ENCODE data around the gene CCDC159. TPM values are rescaled to one million over a fixed set of nuclear protein-coding genes. Genes with fewer than 3 reads are reported as not detected.

The CCDC159 gene
- polyA plus RNA-seq, 1 of the 3 experiments (the other 2 are of a cell fraction) = 25.2 TPM

GRCh38 chr19:11383706-11384048, 37.4 kb downstream of the CCDC159 start:
- CTCF ChIA-PET = interaction anchor here (0.6 to 6.4 kb wide), 27 partner anchors 9 to 145 kb away, joined by 3 to 85 read pairs (median 5); partner anchors contain the start of genes ECSIT, ELAVL3, ODAD3 and PRKCSH

More at GRCh38 chr19:11383706-11384048, 37.4 kb downstream of the CCDC159 start:
- Histone ChIP-seq H3K36me3 (replicated peaks in 1 of 2; ENCODE audit: control insufficient read depth in 1 of 2, insufficient read depth in 2 of 2, low read length in 1 of 2) (no peaks in the 10 kb centered on the region), H3K9me2 (no peaks in the 10 kb centered on the region), H3K4me3 (ENCODE audit: low read depth in 2 of 2, low read length in 1 of 2) (peak overlapping the region; percentile 51 to 54), H3K4me2 (peak overlapping the region; percentile 76), H3K9me3 (no peaks in the 10 kb centered on the region), H3F3A (replicated peaks; ENCODE audit: insufficient read depth) (peaks cover 16% of the 10 kb centered on the region), H3K9ac (no peak overlapping the region; the same call in 1 of the 2 replicates), H4K20me1 (ENCODE audit: insufficient read depth) (no peaks in the 10 kb centered on the region), H3K4me1 (ENCODE audit: control insufficient read depth in 1 of 2, insufficient read depth in 2 of 2, low read depth in 1 of 2, low read length in 1 of 2) (peaks cover 0 to 14% of the 10 kb centered on the region in 2 experiments; a peak in 1 of 4 replicates), H3K79me2 (ENCODE audit: insufficient read depth) (peaks cover 12% of the 10 kb centered on the region; the same call in 1 of the 2 replicates), H3K27ac (ENCODE audit: low read depth in 2 of 2, low read length in 1 of 2) (peak overlapping the region in 1 of 2 experiments; percentile 84; a peak in 2 of 4 replicates), H2AFZ (ENCODE audit: low read depth) (peak overlapping the region; percentile 70; the same call in 1 of the 2 replicates), H3K27me3 (ENCODE audit: insufficient read depth) (no peaks in the 10 kb centered on the region)
- no CpG with 5 or more reads among the region's 9 CpGs for WGBS (ENCODE audit: low lambda C conversion rate)
- TF ChIP-seq, protein P1, sequence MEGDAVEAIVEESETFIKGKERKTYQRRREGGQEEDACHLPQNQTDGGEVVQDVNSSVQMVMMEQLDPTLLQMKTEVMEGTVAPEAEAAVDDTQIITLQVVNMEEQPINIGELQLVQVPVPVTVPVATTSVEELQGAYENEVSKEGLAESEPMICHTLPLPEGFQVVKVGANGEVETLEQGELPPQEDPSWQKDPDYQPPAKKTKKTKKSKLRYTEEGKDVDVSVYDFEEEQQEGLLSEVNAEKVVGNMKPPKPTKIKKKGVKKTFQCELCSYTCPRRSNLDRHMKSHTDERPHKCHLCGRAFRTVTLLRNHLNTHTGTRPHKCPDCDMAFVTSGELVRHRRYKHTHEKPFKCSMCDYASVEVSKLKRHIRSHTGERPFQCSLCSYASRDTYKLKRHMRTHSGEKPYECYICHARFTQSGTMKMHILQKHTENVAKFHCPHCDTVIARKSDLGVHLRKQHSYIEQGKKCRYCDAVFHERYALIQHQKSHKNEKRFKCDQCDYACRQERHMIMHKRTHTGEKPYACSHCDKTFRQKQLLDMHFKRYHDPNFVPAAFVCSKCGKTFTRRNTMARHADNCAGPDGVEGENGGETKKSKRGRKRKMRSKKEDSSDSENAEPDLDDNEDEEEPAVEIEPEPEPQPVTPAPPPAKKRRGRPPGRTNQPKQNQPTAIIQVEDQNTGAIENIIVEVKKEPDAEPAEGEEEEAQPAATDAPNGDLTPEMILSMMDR (IDR thresholded peaks at IDR 0.05) = no peak
- no peak for TF ChIP-seq TEAD4 (IDR thresholded peaks at IDR 0.05; ENCODE audit: borderline replicate concordance, insufficient read depth)
- TF ChIP-seq, protein P2, sequence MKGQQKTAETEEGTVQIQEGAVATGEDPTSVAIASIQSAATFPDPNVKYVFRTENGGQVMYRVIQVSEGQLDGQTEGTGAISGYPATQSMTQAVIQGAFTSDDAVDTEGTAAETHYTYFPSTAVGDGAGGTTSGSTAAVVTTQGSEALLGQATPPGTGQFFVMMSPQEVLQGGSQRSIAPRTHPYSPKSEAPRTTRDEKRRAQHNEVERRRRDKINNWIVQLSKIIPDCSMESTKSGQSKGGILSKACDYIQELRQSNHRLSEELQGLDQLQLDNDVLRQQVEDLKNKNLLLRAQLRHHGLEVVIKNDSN (IDR thresholded peaks at IDR 0.05; ENCODE audit: borderline replicate concordance, low read depth) = no peak
- TF ChIP-seq CHD2 (IDR thresholded peaks at IDR 0.05; ENCODE audit: low read length, partially characterized antibody) = no peak
- no peak for TF ChIP-seq MAX (IDR thresholded peaks at IDR 0.05; ENCODE audit: low read depth)
- no peak for TF ChIP-seq EP300 (IDR thresholded peaks at IDR 0.05; ENCODE audit: borderline replicate concordance in 1 of 2, low read depth in 1 of 2, low read length in 1 of 2)
- TF ChIP-seq FOXJ3 (CRISPR knock-in tag; IDR thresholded peaks at IDR 0.05) = no peak
- TF ChIP-seq ZBTB33 (IDR thresholded peaks at IDR 0.05; ENCODE audit: borderline replicate concordance, low read depth) = no peak
- TF ChIP-seq YY1 (IDR thresholded peaks at IDR 0.05; ENCODE audit: low read depth) = no peak
- no peak for TF ChIP-seq TCF12 (IDR thresholded peaks at IDR 0.05)
- TF ChIP-seq RFX5 (IDR thresholded peaks at IDR 0.05; ENCODE audit: low read length) = no peak
- TF ChIP-seq SMC3 (IDR thresholded peaks at IDR 0.05; ENCODE audit: low read depth, low read length) = no peak
- TF ChIP-seq NRF1 (IDR thresholded peaks at IDR 0.05; ENCODE audit: low read depth, low read length) = no peak
- TF ChIP-seq MXI1 (IDR thresholded peaks at IDR 0.05; ENCODE audit: low read depth, low read length) = no peak
- TF ChIP-seq FOXM1 (IDR thresholded peaks at IDR 0.05; ENCODE audit: low read depth) = no peak
- DNase-seq = no peak
- POLR2A ChIA-PET = interaction anchor here (0.7 to 4.3 kb wide), 10 partner anchors 9 to 99 kb away, joined by 3 to 30 read pairs (median 7); partner anchors contain the start of genes ELAVL3, ODAD3, PRKCSH and RGL3
